NCI-H69 (cell line): ENCODE results near the gene OAS2.

Source experiments
- DNase-seq: peaks from one replicate; lab custom pipeline; 2025; lab: John Stamatoyannopoulos, UW

The OAS2 gene, protein sequence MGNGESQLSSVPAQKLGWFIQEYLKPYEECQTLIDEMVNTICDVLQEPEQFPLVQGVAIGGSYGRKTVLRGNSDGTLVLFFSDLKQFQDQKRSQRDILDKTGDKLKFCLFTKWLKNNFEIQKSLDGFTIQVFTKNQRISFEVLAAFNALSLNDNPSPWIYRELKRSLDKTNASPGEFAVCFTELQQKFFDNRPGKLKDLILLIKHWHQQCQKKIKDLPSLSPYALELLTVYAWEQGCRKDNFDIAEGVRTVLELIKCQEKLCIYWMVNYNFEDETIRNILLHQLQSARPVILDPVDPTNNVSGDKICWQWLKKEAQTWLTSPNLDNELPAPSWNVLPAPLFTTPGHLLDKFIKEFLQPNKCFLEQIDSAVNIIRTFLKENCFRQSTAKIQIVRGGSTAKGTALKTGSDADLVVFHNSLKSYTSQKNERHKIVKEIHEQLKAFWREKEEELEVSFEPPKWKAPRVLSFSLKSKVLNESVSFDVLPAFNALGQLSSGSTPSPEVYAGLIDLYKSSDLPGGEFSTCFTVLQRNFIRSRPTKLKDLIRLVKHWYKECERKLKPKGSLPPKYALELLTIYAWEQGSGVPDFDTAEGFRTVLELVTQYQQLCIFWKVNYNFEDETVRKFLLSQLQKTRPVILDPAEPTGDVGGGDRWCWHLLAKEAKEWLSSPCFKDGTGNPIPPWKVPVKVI

DNA sequence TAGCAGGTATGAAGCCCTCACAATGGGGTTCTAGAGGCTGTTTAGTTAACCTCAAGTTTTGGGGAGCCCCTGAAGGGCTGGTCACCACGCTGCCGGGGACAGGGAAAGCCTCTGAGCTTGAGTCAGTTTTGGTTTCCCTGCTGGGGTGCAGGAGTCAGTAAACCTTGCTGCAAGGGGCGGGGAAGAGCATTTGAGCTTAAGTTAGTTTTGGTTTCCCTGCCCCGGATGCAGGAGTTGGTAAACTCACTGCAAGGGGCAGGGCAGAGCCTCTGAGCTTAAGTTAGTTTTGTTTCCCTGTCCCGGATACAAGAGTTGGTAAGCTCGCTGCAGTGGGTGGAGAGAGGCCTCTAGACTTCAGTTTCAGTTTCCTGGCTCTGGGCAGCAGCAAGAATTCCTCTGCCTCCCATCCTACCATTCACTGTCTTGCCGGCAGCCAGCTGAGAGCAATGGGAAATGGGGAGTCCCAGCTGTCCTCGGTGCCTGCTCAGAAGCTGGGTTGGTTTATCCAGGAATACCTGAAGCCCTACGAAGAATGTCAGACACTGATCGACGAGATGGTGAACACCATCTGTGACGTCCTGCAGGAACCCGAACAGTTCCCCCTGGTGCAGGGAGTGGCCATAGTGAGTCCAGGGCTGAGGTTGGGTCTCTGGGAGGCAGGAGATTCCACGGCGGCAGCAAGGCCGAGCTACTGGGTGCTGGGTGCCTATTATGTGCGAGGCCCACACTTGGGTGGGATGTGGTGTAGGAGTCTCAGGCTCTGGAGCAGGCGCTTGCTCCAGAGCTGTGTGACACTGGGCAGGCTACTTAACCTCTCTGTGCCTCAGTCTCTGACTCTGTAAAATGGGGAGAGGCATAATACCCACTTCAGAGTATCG is at the start of gene OAS2:
Gene OAS2, plus strand, starts transcription at position 357 of the 878 bp plus-strand sequence. Its CDS starts 90 bp downstream, at position 447.
- no peak for DNase-seq

DNA sequence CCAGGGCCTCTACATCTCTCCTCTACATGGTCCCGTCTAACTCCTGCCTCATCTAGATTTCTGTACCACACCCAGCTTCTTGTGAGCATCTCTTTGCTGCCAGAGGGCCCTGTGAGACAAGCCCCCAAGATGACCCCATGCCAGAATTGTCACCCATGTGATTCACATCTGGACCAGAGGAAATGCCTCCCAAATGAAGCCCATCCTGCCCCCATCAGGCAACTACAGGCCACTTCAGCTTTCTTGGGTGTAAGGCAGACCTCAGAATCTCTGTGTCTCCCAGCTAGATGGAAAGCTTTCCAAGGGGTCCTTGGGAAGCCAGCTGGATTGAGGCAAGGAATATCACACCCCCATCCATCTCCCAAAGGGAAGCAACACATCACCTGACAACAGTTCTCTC is 49.3 kb upstream of the OAS2 start:
- DNase-seq = no peak

DNA sequence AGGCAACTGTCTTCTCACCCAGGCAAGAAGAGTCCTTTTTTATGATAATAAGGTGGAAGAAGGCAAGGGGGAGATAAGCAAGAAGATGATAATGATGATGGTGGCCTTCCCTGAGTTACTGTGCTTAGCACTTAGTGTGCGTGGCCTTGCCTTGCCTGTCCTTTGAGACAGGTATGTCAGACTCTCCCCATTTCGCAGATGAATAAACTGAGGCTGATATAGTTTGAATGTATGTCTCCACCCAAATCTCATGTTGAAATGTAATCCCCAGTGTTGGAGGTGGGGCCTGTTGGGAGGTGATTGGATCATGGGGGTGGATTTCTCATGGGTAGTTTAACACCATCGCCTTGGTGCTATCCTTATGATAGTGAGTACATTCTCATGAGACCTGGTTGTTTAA is 48.6 kb upstream of the OAS2 start:
- DNase-seq = no peak

DNA sequence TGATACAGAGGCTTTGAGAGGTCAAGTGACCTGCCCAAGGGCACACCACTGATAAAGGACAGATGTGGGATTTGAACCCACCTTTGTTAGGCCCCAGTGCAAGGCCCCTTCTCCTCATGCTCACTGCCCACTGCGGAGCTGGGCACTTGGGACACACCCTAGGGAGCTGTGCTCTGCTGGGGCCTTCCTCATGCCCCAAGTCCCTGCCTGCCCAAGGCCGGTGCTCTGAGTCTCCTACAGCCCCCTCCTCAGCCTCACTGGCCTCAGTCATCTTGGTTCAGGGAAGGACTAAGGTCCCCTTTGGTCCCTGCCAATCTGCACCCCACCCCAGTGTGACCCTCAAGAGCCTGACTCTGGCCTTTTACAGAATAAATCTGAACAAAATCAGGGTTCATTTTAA is 48.0 kb upstream of the OAS2 start:
- DNase-seq = no peak

DNA sequence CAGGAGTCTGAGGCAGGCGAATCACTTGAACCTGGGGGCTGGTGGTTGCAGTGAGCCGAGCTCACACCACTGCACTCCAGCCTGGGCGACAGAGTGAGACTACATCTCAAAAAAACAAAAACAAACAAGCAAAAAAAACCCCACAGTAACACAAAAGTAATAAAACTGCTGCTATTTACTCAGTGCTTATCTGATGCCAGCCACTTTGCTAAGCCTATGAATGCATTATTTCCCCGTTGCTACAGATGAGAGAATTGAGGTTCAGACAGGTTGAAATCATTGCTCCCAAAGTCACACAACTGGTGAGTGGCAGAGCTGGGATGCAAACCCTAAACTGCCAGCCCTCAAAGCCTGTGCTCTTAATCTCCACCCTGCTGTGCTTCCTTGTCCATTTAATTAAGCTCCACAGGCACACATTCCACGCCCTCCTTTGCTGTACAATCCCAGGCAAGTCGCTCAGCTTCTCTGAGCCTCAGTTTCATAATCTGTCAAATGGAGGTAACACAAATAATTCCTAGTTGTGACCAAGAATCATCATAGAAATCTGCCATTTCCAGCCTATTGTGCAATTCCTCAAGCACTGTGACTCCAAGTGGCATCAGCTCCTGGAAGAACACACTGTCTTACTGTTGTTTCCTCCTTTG is 45.7 kb upstream of the OAS2 start:
- DNase-seq = peak; percentile 77

DNA sequence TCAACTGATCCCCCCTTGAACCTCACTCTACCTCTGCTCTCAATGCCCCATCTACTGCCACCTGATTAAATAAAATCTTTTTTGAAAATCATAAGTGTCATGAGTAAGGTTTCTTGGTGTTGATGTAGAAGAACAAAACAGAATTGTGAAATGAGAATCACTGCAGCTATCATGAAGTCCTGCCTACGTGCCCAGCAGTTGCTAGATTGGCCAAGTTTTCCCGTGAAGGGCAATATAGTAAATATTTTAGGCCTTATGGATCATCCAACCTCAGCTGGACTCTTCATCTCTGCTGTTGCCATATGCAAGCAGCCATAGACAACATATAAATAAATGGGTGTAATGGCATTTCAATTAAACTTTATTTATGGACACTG is 45.2 kb upstream of the OAS2 start:
- no peak for DNase-seq

DNA sequence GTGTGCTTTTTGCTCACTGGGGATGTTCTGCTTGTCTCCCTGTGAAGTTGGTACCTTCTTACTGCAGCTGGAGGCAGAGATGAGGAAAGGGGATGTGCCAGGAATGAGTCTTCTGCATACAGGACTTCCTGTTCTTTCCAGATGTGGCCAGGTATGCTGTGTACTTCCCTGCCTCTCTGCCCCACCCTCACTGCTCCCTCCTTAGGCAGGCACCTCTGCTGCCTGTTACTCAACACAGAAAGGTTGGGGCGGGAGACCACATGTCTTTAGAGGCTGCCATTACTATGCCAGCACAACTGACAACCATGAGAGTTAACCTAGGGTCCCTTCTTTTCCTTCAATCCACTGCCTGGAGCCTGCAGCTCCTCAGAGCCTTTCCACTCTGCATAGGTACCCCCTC is 42.1 kb upstream of the OAS2 start:
- no peak for DNase-seq

DNA sequence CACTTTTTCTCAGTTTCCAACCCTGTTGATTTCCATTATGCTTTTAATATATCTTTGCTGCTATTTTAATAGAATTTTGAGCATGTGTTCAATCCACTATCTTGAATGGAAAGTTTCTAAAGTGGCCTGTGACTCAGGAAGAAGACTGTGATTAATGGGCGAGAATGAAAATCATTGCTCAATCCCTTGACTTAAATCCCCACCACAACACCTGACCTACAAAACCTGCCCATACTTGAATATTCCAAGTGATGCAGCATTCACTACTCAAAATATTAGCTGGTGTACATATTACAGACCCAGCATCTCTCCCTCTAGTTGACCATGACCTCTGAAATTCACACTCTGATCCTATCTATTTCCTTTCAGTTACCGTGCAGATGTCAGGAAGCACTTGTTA is 41.4 kb upstream of the OAS2 start:
- no peak for DNase-seq

DNA sequence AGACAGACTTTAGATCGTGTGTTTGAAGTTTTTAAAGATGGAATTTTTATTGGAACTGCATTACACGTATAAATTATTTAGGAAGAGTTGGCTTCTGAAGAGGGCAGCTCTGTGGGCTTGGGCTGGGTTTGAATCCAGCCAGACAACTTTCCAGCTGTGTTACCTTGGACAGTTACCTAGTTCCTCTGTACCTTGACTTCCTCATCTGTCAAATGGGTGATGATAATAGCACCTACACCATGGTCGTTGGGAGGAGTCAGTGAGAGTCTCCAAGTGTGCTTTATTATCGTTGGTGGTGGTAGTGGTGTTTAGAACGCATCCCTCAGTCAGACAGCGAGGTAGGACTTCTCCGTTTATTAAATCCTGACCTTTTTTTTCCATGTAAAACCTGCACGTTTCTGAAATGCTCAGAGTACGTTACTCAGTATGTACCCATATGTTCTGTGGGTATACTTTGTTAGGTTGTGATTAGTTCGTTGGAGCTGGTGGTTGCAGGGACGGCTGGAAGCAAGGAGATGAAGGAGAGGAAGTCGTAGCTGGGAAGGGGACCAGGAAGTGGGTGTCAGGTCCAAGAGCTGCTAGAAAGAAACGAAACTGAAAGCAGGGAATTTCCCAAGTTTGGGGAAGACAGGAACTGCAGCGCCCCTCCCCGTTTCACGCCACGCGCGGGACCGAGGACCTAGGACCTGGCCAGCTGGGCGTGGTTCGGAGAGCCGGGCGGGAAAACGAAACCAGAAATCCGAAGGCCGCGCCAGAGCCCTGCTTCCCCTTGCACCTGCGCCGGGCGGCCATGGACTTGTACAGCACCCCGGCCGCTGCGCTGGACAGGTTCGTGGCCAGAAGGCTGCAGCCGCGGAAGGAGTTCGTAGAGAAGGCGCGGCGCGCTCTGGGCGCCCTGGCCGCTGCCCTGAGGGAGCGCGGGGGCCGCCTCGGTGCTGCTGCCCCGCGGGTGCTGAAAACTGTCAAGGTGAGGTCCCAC is 40.3 kb upstream of the OAS2 start, which contains the start of gene OAS3:
Gene OAS3, plus strand, starts transcription at position 734 of the 979 bp plus-strand sequence. Its CDS starts 57 bp downstream, at position 791.
- DNase-seq = peak; percentile 85

DNA sequence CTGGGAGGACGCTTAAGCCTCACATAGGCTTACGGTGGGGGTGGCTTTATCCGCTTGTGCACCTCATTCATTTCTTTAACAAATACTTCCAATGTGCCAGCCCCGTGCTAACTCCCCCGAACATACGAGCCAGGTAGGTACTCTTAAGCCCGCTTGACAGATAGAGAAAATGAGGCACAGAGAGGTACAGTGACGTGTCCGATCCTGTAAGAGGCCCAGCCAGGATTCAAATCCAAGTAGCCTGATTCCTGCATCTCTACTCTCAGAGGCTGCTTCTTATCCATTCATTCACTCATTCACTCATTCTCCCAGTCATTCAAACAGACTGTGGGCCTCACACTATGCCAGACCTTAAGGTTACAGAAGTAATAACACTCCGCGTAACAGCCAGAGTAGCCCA is 39.6 kb upstream of the OAS2 start:
- DNase-seq = peak; percentile 47

DNA sequence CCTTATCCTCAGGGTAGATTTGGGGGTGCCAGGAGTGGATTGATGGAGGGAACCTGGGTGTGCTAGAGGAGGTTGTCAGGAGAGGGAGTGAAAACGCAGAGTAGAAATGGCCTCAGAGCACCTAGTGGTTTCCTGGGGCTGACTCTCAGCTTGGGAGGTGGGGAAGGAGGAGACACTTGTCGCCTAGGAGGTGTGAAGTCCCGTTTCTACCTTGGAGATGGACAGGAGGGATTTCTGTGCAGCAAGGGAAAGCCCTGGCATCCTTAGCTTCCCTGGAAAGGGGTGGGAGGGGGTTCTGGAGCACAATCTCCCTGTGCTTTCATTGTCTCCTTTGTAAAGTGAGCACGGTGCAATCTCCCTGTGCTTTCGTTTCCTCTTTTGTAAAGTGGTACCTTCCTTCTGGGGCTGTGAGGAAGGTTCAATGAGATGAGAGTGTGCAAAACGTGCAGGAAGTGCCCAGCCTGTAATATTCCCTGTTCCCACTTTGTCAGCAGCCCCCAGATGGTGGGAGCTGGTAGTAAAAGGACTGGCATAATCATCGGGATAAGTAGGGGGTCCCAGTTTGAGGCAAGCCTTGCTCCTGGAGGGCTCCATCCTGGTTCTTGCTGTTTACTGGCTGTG is 38.4 kb upstream of the OAS2 start:
- DNase-seq = peak; percentile 39

DNA sequence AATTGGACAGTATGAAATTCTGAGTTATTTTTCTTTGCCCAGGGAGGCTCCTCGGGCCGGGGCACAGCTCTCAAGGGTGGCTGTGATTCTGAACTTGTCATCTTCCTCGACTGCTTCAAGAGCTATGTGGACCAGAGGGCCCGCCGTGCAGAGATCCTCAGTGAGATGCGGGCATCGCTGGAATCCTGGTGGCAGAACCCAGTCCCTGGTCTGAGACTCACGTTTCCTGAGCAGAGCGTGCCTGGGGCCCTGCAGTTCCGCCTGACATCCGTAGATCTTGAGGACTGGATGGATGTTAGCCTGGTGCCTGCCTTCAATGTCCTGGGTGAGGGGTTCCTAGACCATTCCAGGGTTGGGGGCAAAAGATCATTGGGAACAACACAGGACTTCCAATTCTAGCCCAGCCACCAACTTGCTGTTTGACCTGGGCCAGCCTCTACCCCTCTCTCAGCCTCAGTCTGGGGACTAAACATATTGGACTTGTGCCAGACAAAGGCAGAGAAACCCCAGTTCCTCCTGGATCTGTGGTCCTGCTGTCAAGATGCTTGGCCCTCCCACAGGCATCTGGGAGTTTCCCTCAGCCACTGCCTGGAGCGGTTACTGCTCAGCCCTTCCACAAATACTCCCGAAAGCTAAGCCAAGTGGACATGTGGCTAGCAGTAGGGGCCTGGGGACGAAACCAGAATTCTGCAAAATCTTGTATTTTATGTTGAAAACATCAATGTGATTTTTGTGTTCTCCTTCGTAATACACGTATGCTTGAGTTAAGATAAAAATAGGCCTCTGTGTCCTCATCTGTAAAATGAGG is 36.6 kb upstream of the OAS2 start:
- DNase-seq = no peak

DNA sequence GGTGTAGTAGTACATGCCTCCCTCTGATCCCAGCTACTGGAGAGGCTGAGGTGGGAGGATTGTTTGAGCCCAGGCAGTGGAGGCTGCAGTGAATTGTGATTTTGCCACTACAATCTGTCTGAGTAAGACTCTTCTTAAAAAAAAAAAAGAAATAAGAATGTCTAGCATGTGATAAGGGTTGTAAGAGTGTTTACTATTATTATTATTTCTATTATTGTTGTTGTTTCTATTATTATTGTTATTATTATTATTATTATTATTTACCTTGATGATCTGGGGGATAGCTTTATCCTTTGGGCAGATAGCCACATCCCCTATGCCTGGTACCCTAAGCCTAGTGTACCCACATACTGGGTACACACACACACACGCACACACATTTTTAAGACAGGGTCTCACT is 35.7 kb upstream of the OAS2 start:
- DNase-seq = no peak

DNA sequence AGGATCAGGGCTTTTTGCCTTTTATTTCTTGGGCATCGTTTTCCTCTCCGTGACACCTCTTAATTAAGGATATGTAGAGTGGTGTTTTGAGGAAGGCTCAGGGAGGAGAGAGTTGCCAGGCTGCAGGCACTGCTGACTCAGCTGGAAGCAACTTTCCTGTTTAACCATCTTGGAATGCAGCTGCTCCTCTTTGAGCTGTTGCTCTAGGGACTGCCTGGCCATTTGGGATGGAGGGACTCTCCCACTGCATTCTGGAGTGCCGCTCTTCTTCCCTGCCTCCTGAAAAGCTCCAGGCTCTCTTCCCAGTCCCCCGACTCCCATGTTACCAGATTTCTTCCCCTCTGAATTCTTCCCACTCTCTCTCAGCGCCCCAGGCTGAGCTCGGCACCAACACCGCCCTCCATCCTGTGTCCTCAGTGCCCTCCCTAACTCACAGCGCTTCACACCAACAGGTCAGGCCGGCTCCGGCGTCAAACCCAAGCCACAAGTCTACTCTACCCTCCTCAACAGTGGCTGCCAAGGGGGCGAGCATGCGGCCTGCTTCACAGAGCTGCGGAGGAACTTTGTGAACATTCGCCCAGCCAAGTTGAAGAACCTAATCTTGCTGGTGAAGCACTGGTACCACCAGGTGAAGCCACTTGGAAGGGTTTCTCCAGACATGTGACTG is 34.2 kb upstream of the OAS2 start:
- no peak for DNase-seq

DNA sequence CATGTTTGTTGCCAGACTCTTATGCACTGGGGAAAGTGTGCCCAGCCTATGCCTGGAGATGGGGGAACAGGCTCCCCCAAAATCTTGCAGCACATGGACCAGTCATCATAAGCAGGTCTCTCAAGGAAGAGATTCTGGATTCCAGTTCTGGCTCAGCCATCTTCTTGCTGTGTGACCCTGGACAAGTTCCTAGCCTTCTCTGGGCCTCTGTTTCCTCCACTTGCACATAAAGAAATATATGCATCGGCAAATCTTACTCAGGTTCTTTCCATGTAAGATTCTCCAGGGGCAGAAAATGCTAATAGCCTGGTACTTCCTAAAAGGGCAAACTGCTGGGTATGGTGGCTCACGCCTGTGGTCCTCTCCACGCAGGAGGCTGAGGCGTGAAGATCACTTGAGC is 32.8 kb upstream of the OAS2 start:
- DNase-seq = no peak

DNA sequence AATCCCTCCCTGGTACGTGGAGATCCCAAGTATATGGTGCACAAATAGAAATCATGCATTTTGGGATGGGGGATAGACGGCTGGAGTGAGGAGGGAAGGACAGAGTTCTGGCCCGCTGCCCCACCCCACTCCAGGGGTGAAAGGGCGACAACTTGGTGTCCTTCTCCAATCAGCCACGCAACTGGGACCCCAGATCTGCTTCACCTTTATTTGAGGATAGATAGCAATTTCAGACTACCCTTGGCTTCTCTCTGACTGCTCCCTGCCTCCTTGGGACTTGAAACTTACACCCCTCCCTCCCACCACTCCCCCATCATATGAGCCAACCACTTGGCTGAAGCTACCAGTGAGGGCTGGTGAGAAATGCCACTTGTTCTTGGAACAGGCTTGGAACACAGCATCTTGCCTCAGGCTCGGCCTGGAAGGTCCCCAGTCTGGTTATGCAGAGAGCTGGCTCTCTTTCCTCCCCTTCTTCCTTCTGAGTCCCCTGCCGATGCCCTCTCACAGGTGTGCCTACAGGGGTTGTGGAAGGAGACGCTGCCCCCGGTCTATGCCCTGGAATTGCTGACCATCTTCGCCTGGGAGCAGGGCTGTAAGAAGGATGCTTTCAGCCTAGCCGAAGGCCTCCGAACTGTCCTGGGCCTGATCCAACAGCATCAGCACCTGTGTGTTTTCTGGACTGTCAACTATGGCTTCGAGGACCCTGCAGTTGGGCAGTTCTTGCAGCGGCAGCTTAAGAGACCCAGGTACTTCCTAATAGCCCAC is 31.9 kb upstream of the OAS2 start:
- no peak for DNase-seq

DNA sequence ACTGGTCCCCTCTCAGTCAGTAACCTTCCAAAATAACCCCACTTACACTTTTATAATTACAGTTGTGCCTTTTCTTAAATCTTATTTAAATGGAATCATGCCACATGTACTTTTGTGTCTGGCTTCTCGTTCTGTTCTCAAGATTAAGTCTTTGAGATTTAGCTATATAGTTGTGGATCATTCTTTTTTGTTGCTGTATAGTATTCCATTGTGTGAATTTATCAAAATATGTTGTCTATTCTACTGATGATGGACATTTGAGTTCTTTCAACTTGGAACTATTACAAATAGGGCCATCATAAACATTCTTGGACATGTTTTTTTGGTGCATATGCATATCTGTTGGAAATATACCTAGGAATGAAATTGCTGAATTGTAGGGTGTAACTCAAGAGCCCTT is 31.0 kb upstream of the OAS2 start:
- DNase-seq = no peak

DNA sequence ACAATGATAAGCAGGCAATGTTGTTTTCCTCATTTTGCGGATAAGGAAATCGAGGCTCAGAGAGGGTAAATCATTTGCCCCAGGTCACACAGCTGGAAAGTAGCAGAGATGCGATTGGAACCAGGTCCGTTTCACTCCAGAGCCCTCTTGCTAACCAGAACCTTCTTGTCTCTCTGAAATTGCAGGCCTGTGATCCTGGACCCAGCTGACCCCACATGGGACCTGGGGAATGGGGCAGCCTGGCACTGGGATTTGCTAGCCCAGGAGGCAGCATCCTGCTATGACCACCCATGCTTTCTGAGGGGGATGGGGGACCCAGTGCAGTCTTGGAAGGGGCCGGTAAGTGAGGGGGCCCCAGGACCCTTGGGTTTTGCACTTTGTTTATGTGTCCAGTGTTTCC is 30.6 kb upstream of the OAS2 start:
- DNase-seq = no peak
